Glomerular visceral epithelial cell (primary cell): ENCODE measurements around the gene MYCBPAP.

ENCODE experiments used
- DNase-seq: peaks from one replicate; pipeline ENCODE4 v3.0.0-alpha.2; 2016; ENCODE audit errors: extremely low spot score

Gene MYCBPAP

DNA sequence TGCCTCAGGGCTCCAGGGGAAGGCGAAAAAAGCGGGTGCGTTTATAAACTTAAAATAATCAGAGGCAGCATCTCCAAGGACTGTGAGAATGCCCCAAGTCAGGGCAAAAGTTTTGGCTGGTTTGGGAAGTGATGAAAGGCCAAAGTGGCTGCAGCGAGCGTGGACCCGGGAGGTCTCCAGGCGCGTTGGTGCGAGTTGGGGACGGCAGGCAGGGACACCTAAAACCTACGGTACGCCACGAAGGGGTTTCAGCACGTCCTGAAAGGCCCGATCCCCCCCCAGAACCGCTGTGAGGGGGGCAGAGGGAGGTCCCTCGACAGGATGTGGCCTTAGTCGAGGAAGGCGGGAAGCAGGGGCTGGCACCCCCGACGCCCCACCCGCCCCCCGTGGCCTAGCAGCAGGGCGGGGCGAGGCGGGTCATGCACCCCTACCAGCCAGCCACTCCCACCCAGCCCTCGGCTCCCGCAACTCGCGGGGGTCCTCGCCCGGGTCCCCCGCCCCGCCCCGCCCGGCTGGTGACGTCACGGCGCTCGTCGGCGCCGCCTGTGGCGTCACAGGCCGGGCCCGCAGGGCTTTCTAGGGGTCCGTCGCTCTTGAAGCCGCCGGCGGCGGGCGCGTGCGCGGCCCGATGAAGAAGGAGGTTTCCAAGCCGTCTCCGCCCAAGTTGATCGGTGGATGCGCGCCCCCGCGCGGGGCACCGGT is at the start of gene MYCBPAP:
Gene MYCBPAP, plus strand, starts transcription at position 569 of the 702 bp plus-strand sequence. CDS start 236 bp downstream, outside the sequence.
- DNase-seq, result no peak

GRCh38 chr17:50458701-50459676 is 49.2 kb upstream of the MYCBPAP start:
- peak; percentile 34 for DNase-seq

- no peak for DNase-seq
These were observed 48.5 kb upstream of the MYCBPAP start for GRCh38 chr17:50459756-50460155.

DNA sequence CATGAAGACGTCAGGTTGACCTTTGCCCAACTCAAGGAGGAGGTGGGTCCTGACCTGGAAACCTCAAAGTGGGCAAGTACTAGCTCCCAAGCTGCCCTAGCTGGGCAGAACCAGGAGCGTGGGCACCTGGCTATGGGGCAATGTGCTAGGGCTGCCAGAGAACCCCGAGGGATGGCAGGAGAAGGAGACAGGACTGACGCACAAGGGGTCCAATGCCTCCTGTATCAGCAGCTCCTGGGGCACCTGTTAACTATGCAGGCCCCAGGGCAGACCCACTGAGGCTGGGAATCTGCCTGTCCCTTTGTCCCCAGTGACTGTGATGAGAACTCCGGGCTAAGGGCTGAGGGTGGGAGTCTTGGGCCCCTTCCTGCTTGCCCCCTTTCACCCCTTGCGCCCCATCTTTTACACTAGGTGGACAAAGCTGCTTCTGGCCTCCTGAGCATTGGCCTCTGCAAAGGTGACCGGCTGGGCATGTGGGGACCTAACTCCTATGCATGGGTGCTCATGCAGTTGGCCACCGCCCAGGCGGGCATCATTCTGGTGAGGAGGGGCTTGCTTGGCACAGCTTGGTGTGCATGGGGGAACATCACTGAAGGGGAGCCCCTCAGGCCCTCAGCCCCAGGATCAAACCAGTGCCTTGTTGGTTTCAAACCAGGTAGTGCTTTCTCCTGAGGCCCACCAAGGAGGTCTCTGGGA is 47.3 kb upstream of the MYCBPAP start:
- DNase-seq, result no peak

GRCh38 chr17:50461550-50462132 is 46.6 kb upstream of the MYCBPAP start:
- no peak for DNase-seq

DNA sequence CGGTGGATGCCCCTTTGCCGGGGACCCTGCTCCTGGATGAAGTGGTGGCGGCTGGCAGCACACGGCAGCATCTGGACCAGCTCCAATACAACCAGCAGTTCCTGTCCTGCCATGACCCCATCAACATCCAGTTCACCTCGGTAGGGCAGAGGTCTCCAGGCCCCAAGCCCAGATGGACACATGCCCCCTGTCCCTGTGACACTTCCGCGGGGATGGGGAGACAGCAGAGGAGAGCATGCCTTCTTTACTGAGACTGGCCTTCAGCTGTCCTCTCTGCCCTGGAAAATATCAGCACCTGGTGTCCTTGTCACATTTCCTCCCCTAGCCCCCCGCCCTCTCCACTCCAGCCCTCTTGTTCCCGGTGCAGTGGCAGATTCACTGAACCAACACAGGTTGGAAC is 45.8 kb upstream of the MYCBPAP start:
- no peak for DNase-seq

DNA sequence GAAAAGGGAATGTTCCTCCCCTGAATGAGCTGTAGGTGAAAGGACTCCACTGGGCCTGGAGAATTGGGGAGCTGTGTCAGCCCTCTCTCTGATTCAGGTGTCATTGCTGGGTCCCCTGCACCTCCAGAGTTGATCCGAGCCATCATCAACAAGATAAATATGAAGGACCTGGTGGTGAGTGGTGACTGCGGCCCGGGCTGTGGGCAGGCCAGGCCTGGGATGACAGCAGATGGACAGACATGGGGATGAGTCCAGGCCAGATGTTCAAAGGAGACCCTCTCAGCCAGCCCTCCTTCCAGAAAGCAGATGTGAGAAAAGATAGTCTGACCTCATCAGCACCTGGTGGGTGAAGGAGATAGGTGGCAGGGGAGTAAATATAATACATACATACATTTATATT is 44.1 kb upstream of the MYCBPAP start:
- no peak for DNase-seq

GRCh38 chr17:50464736-50465135 is 43.5 kb upstream of the MYCBPAP start:
- no peak for DNase-seq

DNA sequence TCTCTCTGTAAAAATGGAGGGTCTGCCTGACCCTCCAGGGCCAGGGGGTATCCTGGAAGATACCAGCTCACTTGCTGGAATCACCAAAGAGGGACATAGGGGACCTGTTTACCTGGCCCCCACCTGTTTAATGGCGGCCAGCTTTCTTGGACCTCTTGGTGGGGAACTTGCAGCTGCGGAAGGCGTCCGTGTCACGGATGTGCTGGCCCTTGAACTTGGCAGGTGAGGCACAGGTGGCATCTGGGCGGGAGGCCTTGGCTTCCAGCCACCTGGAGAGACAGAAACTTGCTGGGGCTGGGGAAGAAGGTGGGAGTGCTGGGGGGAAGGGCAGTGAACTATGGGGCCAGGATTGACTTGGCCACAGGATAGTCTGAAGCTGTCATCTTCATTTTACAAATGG is 43.1 kb upstream of the MYCBPAP start:
- no peak for DNase-seq

GRCh38 chr17:50465635-50466034 is 42.6 kb upstream of the MYCBPAP start:
- DNase-seq, result no peak

DNA sequence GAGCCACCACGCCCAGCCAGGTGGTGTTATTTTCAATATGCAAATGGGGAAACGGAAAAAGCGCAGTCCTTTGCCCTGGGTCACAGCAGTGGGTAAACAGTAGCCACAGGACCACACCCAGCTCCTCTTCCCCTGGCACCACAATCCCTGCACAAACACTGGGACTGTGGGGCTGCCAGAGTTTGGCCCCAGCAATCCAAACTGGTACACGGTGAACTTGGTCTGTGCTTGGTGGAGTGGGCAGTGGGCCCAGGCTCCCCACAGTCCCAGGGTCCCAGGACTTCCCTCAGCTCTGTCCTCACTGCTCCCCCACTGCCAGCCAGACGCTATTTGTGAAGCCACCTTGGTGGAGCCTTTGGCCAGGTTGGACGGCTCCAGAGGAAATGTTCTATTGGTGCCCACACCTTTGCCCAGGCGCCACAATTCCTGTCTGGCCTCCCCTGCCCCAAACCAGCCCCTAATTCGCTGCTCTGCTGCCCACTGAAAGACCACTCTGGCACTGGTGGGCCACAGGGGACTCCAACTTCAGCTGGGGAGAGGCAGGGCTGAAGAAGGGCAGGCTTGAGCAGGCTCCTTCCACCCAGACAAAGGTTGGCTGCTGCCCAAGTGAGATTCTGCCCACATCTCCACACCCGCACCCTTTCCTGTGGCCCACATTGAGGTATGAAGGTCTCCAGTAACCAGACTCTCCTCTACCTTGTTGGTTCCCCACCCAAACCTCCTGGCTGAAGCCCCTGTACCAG is 41.7 kb upstream of the MYCBPAP start:
- DNase-seq, result no peak

DNA sequence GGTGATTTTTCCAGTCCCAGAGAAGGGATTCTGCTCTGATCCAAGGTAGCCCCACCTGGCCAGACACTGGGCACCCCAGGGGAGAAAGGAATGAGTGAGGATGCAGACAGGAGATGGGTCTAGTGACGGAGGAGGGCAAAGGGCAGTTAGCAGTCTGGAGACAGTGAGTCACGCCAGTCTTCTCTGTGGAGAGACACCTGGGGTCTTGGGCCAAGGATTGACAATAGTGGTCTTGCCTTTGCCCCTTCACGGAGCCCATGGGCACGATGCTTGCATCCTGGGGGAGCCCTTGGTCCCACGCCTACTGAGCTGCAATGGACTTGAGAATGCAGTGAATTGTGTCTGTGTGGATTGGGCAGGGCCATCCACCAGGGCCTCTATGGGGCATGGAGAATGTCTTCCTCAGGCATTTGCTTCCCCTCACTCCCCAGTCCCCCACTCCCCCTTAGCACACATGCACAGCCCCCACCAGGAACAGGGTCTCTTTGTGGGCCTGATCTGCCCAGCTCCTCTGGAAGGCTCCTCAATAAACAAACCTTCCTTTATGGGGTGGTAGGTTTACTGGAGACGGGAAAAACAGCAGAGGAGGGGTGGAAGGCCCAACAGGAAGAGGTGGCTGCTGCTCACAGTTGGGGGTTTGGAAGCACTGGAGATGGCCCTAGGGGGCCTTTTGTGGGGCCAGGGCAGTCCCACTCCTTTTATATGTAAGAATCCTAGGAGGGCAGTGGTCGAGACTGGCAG is 41.0 kb upstream of the MYCBPAP start:
- DNase-seq, result no peak

DNA sequence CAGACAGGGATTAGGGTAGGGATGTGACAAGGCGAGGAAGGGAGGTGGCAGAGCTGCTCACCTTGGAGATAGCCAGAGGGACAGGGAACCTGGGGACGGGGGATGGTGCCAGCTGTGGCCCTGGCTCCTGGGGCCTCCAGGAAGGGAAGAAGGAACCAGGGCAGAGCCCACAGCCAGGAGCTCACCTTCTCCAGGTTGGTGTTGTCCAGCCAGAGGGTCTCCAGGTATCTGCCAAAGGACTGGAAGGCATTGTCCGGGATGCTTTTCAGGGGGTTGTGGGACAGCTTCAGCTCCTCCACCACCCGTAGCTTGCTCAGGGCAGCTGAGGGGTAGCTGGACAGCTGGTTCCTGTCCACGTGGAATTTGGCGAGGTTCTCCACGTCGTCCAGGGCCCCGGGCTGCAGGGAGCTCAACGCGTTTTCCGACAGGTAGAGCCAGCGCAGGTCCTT is 40.4 kb upstream of the MYCBPAP start:
- DNase-seq, result no peak

- DNase-seq, result no peak
These were observed 39.7 kb upstream of the MYCBPAP start, which contains the start of gene CHAD for GRCh38 chr17:50468304-50469207. TSS of gene CHAD (minus strand) at chr17:50468880. CDS start at chr17:50468813, 67 bp downstream.

DNA sequence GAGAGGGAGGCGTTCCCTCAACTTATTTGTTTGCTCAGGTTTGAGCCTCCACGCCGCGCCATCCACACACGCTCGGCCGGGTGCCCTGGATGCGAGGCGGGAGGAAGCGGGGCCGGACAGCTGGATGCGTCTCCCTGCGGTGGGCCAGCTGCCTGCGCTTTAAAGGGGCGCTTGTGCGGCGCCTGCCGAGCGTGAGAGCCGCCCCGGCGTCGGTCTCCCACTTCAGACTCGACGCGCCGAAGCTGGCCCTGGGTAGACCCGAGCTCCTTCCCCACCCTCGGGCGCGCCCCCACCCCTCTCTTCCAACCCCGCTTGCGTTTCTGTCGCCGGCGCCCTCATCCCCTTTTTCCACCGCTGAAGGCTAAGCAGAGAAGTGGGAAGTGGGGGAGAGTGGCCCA is 39.0 kb upstream of the MYCBPAP start:
- DNase-seq, result no peak

DNA sequence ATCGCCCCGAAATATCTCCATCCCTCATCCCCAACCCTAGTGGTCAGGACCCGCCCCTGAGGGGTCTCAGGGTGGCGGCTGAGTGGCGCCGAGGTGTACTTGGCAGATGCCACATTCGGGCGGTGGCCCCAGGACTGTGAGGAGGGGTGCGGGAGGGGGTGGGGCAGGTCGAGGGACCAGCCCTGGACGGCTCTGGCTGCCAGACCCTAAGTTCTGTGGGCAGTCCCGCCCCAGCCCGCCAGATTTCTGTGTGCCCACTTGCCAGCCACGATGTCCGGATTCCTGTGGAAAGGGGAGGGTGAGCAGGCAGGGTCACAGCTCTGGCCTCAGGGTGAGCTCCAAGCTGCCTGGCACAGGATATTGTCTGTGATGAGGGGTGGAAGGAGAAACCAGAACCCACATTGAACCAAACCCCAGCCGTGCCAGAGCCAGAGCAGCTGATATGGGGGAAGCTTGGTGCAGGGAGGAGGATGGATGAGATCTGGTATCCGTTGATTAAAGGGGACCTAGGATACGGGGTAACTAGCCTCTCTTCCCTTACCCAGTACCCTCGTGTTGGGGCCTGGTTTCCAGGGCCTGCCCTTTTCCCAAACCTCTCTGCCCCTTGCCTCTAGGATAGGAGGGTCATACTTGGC is 38.5 kb upstream of the MYCBPAP start:
- DNase-seq, result no peak

DNA sequence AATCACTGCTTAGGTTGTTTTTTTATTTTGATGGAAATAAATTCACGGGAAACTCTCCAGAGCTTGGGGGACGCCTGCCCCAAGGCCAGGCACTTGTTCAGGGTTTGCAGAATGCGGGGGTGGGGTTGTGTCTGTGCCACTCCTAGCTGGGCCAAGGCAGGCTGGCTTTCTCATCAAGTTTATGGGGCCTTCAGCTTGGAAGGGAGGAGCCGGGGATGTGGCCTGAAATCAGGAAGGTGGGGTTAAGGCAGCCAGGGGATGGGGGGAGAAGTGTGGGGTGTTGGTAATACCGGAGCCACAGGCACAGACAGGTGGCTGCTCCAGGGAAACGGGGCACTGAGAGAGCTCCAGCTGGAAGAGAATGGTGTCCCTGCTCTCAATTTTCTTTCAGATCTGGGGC is 37.8 kb upstream of the MYCBPAP start:
- DNase-seq, result no peak

DNA sequence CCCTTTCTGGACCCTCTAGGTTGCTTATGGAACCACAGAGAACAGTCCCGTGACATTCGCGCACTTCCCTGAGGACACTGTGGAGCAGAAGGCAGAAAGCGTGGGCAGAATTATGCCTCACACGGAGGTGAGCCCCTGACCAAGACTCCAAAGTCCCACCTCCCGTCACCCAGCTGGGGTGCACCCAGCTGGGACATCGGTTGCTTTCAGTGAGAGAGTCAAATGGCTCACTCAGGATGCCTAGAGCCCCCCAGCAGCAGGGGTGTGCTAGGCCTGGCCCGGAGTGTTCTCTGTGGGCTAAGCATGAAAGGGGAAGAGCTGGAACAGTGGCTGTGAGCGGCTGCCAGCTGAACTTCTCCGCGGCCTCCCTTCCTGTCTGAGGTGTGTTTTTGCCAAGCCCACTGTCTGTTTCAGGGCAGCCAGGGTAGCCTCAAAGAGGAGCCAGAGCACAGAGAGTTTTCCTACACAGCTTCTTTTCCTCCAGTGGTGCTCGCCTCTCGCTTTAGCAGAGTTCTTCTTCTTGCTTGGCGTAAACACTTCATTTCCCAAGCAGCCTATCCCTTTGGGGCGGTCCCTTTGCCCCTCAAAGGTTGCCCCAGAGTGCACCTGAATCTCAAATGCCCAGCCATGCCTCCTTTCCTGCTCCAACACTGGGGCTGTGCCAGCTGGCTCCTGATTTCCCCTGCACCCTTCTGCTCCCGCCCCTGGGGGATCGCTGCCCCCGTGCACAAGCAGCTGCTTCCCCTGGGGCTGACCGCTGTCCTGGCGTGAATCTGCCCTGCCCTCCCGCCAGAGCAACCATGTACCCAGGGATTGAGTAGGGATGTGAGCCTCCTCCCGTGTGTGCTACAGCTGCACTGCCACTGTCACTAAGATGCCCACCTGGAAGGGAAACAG is 37.0 kb upstream of the MYCBPAP start:
- no peak for DNase-seq
